HepG2 (cell line): ENCODE results near the gene FAAP20. TPM values are rescaled to one million over a fixed set of nuclear protein-coding genes. Genes with fewer than 3 reads are reported as not detected.

ENCODE experiments used
- ATAC-seq: fragments of 200-7000 bp; cut with Tn5 transposase; 3 replicates; pipeline ENCODE4 v1.9.1; 2020; ENCODE audit warnings: mild to moderate bottlenecking, moderate library complexity
- BruUV-seq: library from RNA; stranded (reverse); fragments of 400-500 nt; replicated peaks from 2 replicates; lab custom pipeline; 2021; lab: Mats Ljungman, UMichigan
- CTCF ChIA-PET: fragments of 300-600 bp; formaldehyde crosslinking; extraction: SDS; loops from one replicate; lab custom pipeline; 2021; ENCODE audit warnings: low total read pairs, inconsistent platforms, low intra/inter-chr PET ratio; lab: Yijun Ruan, JAX
- POLR2A ChIA-PET: fragments of 350-600 bp; sonication (Branson Sonifier 250); formaldehyde crosslinking; loops from one replicate; lab custom pipeline; 2020; ENCODE audit warnings: antibody characterized with exemption, inconsistent platforms; lab: Yijun Ruan, JAX
- DNase-seq: peaks from one replicate; pipeline ENCODE4 v3.0.0-alpha.2; 2015; ENCODE audit warnings: low spot score
- FAIRE-seq: peaks from 3 replicates; lab custom pipeline; 2011; peaks lifted over from hg19 to GRCh38; lab: Jason Lieb, UNC
- H2AFZ ChIP-seq: one replicate; pipeline ENCODE4 v1.6.1; 2011; ENCODE audit warnings: low read length, inconsistent platforms
- H3K27ac ChIP-seq: fragments of 300-600 bp; 3 replicates; pipeline ENCODE4 v1.8.0; 2011; ENCODE audit warnings: mixed run types, mild to moderate bottlenecking, mixed read lengths, low read length, inconsistent platforms; ENCODE audit not compliant: insufficient read depth; ENCODE audit errors: extremely low read length
- H3K27me3 ChIP-seq, 2 experiments: fragments of 200-600 bp in 1 of 2; 2 replicates in 1 of 2; 3 replicates in 1 of 2; pipeline versions ENCODE4 v1.6.0 to v1.8.0; 2011; ENCODE audit warnings: low read length in 2 of 2, mild to moderate bottlenecking in 2 of 2, moderate library complexity in 2 of 2, inconsistent platforms in 1 of 2; ENCODE audit not compliant: insufficient read depth in 2 of 2, control insufficient read depth in 1 of 2
- H3K36me3 ChIP-seq, 2 experiments: fragments of 200-600 bp in 1 of 2; replicated peaks in 1 of 2; 2 replicates in 1 of 2; 3 replicates in 1 of 2; pipeline versions ENCODE4 v1.5.1 to v1.8.0; 2011; ENCODE audit warnings: low read length in 2 of 2, inconsistent platforms in 1 of 2; ENCODE audit not compliant: insufficient read depth in 2 of 2, control insufficient read depth in 1 of 2
- H3K4me1 ChIP-seq: 2 replicates; pipeline ENCODE4 v1.5.1; 2012; ENCODE audit warnings: low read length, inconsistent platforms; ENCODE audit not compliant: insufficient read depth
- H3K4me2 ChIP-seq: 2 replicates; pipeline ENCODE4 v1.6.0; 2011; ENCODE audit warnings: low read depth, low read length, inconsistent platforms
- H3K4me3 ChIP-seq, 3 experiments: fragments of 200-600 bp in 1 of 3; sonication (generic), shearing (Covaris generic) in 1 of 3; replicated peaks in 1 of 3; 2 replicates each; pipeline ENCODE4 v1.5.1; 2011 to 2016; ENCODE audit warnings: low read length in 3 of 3, inconsistent platforms in 2 of 3, low read depth in 2 of 3, mild to moderate bottlenecking in 2 of 3, control low read depth in 1 of 3, mixed read lengths in 1 of 3; ENCODE audit not compliant: insufficient read depth in 1 of 3
- H3K79me2 ChIP-seq: one replicate; pipeline ENCODE4 v1.6.1; 2011; ENCODE audit warnings: low read length, inconsistent platforms; ENCODE audit not compliant: insufficient read depth
- H3K9ac ChIP-seq: 2 replicates; pipeline ENCODE4 v1.6.0; 2011; ENCODE audit warnings: mild to moderate bottlenecking, low read depth, low read length, inconsistent platforms; ENCODE audit not compliant: insufficient read depth
- H3K9me3 ChIP-seq: 2 replicates; pipeline ENCODE4 v1.5.1; 2012; ENCODE audit warnings: mild to moderate bottlenecking, low read length
- H4K20me1 ChIP-seq: 2 replicates; pipeline ENCODE4 v1.6.0; 2011; ENCODE audit warnings: inconsistent platforms, mild to moderate bottlenecking, low read length, moderate library complexity; ENCODE audit not compliant: insufficient read depth
- CEBPB ChIP-seq: IDR thresholded peaks from 2 replicates; pipeline ENCODE4 v1.6.1; 2011; ENCODE audit warnings: low read depth, low read length, improper control_type of control experiment, borderline replicate concordance
- DPF2 ChIP-seq: sonication (generic); formaldehyde crosslinking; IDR thresholded peaks from 2 replicates; pipeline ENCODE4 v1.4.0; 2020; ENCODE audit warnings: mild to moderate bottlenecking, low read depth, missing genetic modification reagents, borderline replicate concordance
- GFI1 ChIP-seq: sonication (generic); formaldehyde crosslinking; IDR thresholded peaks from 2 replicates; pipeline ENCODE4 v1.5.0; 2020; ENCODE audit warnings: missing genetic modification reagents, mild to moderate bottlenecking, borderline replicate concordance
- PHB2 ChIP-seq: fragments of 450-650 bp; IDR thresholded peaks from 2 replicates; pipeline ENCODE4 v1.6.1; 2018; ENCODE audit not compliant: partially characterized antibody
- RARA ChIP-seq: IDR thresholded peaks from 2 replicates; pipeline ENCODE4 v1.6.1; 2016; ENCODE audit warnings: missing genetic modification reagents, missing compliant biosample characterization
- RCOR2 ChIP-seq: IDR thresholded peaks from 2 replicates; pipeline ENCODE4 v1.6.1; 2016; ENCODE audit warnings: missing biosample characterization, missing genetic modification reagents
- SIN3B ChIP-seq: fragments of 150-350 bp; IDR thresholded peaks from 2 replicates; pipeline ENCODE4 v1.6.1; 2014; ENCODE audit warnings: low read length
- SNAPC2 ChIP-seq: sonication (generic); formaldehyde crosslinking; IDR thresholded peaks from 2 replicates; pipeline ENCODE4 v1.8.1; 2022; ENCODE audit warnings: mild to moderate bottlenecking, missing genetic modification reagents
- THAP8 ChIP-seq: sonication (generic); formaldehyde crosslinking; IDR thresholded peaks from 2 replicates; pipeline ENCODE4 v1.5.1; 2020; ENCODE audit warnings: missing genetic modification reagents, mild to moderate bottlenecking, borderline replicate concordance
- ZHX1 ChIP-seq: sonication (generic); formaldehyde crosslinking; IDR thresholded peaks from 2 replicates; pipeline ENCODE4 v1.8.1; 2022; ENCODE audit warnings: low read depth, mild to moderate bottlenecking, missing genetic modification reagents
- ZNF34 ChIP-seq: sonication (generic); formaldehyde crosslinking; IDR thresholded peaks from 2 replicates; pipeline ENCODE4 v1.4.0; 2020; ENCODE audit warnings: mild to moderate bottlenecking, missing genetic modification reagents, borderline replicate concordance
- ZNF451 ChIP-seq: sonication (generic); formaldehyde crosslinking; IDR thresholded peaks from 2 replicates; pipeline ENCODE4 v1.5.0; 2020; ENCODE audit warnings: mild to moderate bottlenecking, missing genetic modification reagents
- ZNF607 ChIP-seq: sonication (generic); formaldehyde crosslinking; IDR thresholded peaks from 2 replicates; pipeline ENCODE4 v1.5.1; 2020; ENCODE audit warnings: missing genetic modification reagents, mild to moderate bottlenecking, borderline replicate concordance
- ZNF792 ChIP-seq: IDR thresholded peaks from 2 replicates; pipeline ENCODE4 v1.6.1; 2016
- WGBS: methylation state at CpG from one replicate; pipeline ENCODE4 v1.1.6; 2017; ENCODE audit warnings: low lambda C conversion rate; 5-methylcytosine and 5-hydroxymethylcytosine counted together
- in situ Hi-C: cut with HindIII; loops from 2 replicates; pipeline ENCODE4 v1.10.0; 2017; ENCODE audit warnings: low pct_unique_long_range_greater_than_20kb; ENCODE audit not compliant: extremely low pct_ligation_motif_present
- intact Hi-C: fragments of 100-400 bp; cut with micrococcal nuclease; formaldehyde crosslinking; loops from one replicate; pipeline ENCODE4 v1.10.0; 2022; ENCODE audit not compliant: unreplicated experiment
- polyA plus RNA-seq, 8 experiments: library from polyadenylated mRNA; depleted of rRNA in 3 of 8; stranded (reverse) in 7 of 8; unstranded in 1 of 8; fragments of >200 nt; fragmentation: Illumina TruSeq in 4 of 8; extraction: Trizol in 4 of 8; gene quantifications; 2 replicates each; pipeline versions ENCODE4 v1.2.1 to v1.2.3, GENCODE V29; 2011 to 2016; ENCODE audit warnings: low read depth in 4 of 8, missing spikeins in 1 of 8, mixed read lengths in 1 of 8; ENCODE audit not compliant: insufficient read depth in 1 of 8
- total RNA-seq, 5 experiments: library from RNA; depleted of rRNA; stranded (reverse); fragments of >200 nt; fragmentation: Illumina TruSeq; extraction: Trizol; gene quantifications; 2 replicates each; pipeline ENCODE4 v1.2.3, GENCODE V29; 2016; ENCODE audit warnings: low read depth in 1 of 5
- TF ChIP-seq, protein P1 (sequence below): IDR thresholded peaks from 2 replicates; pipeline ENCODE4 v1.6.1; 2018; ENCODE audit warnings: missing genetic modification reagents, mild to moderate bottlenecking, missing compliant biosample characterization
- TF ChIP-seq, protein P2 (sequence below): sonication (generic); formaldehyde crosslinking; IDR thresholded peaks from 2 replicates; pipeline ENCODE4 v1.4.0; 2020; ENCODE audit warnings: missing genetic modification reagents
- TF ChIP-seq, protein P3 (sequence below): sonication (generic); formaldehyde crosslinking; IDR thresholded peaks from 2 replicates; pipeline ENCODE4 v1.5.1; 2020; ENCODE audit warnings: mild to moderate bottlenecking, missing genetic modification reagents, moderate library complexity

The FAAP20 gene
- total and polyA plus RNA-seq, 2 of the 13 experiments (the other 11 are each of a cell fraction or from before 2014, with no cell fraction given), result 9.6 to 10.8 TPM

DNA sequence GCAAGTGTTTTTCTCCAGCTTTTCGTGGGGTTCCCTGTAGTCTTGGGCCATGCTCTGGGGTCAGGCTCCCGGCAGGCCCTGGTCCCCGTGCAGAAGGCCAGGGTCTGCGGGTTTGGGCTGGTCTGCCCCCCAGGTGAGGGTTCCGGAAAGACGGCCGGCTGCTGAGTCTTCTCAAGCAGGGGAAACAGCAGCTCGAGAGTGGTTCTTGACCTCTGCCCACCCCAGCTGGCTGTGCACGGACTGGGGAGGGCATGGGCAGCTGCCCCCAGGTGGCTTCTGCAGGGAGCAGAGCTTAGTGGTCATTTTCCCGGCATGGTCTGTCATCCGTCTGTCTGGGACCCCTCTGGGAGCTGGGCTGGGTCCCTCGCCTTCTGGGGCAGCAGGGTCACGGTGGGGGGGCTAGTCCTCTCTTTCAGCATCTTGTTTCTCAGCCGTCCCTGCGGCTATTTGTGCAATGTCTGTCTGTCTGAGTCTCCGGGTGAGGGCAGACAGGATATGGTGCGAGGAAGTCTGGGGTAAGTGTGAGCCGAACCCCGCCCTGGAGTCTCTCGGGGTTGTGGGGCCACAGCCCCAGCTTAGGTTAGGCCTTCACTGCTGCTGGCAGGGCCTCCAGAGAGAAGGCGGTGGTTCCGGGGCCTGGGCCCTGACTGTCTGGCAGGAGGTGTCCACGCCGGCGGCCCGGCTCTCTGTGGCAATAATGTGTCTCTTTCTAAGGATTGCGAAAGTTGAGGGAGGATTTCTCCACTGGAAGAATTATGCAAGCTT is 39.6 kb upstream of the FAAP20 start:
- Histone ChIP-seq H3K9ac (peak overlapping the region; percentile 85), H4K20me1 (peaks cover 86% of the 10 kb centered on the region), H3K4me2 (peak overlapping the region; percentile 95), H2AFZ (no peak overlapping the region), H3K27ac (peak overlapping the region; percentile 81), H3K4me3 (peak overlapping the region; percentile 74 to 96 (median 95)), H3K27me3 (no peaks in the 10 kb centered on the region; a peak in 1 of 5 replicates), H3K36me3 (peaks cover 1 to 12% of the 10 kb centered on the region in 2 experiments; a peak in 1 of 5 replicates), H3K9me3 (no peaks in the 10 kb centered on the region), H3K79me2 (peaks cover 93% of the 10 kb centered on the region), H3K4me1 (peaks cover 69% of the 10 kb centered on the region)
- in situ Hi-C loops, result loop anchor here (5.0 kb wide), 1 partner anchor 37 kb away; no protein-coding TSS in a partner anchor
- ChIA-PET POLR2A (interaction anchor here (0.6 to 9.9 kb wide), 18 partner anchors 10 to 179 kb away, joined by 3 to 178 read pairs (median 6); partner anchors contain the start of genes FAAP20, MORN1, PEX10 and RER1), CTCF (no interaction called here)
- intact Hi-C loops, result loop anchor here (1.0 to 5.0 kb wide), 4 partner anchors 15 to 37 kb away; no protein-coding TSS in a partner anchor
- FAIRE-seq, result peak; percentile 85
- DNase-seq, result peak; percentile 93
- WGBS, result 0% methylated on average over 5 of the region's 27 CpGs
- BruUV-seq, result no TSS peak
- peak; percentile 61 for ATAC-seq
- TF ChIP-seq DPF2 (peak; percentile 86), SNAPC2 (no peak), PHB2 (no peak), THAP8 (CRISPR knock-in tag) (0 out of 2 replicates have a peak, but pooled peaks have one; percentile 41), CEBPB (peak; percentile 100), ZNF607 (CRISPR knock-in tag) (peak; percentile 41; the same call in 1 of the 2 replicates), ZNF792 (0 out of 2 replicates have a peak, but pooled peaks have one; percentile 57), RARA (CRISPR knock-in tag) (peak; percentile 93), SIN3B (no peak), GFI1 (CRISPR knock-in tag) (no peak), RCOR2 (CRISPR knock-in tag) (0 out of 2 replicates have a peak, but pooled peaks have one; percentile 51), ZNF34 (CRISPR knock-in tag) (no peak), ZNF451 (CRISPR knock-in tag) (no peak), ZHX1 (CRISPR knock-in tag) (no peak)
- TF ChIP-seq, protein P1, sequence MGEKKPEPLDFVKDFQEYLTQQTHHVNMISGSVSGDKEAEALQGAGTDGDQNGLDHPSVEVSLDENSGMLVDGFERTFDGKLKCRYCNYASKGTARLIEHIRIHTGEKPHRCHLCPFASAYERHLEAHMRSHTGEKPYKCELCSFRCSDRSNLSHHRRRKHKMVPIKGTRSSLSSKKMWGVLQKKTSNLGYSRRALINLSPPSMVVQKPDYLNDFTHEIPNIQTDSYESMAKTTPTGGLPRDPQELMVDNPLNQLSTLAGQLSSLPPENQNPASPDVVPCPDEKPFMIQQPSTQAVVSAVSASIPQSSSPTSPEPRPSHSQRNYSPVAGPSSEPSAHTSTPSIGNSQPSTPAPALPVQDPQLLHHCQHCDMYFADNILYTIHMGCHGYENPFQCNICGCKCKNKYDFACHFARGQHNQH (CRISPR knock-in tag), result peak; percentile 94
- TF ChIP-seq, protein P2, sequence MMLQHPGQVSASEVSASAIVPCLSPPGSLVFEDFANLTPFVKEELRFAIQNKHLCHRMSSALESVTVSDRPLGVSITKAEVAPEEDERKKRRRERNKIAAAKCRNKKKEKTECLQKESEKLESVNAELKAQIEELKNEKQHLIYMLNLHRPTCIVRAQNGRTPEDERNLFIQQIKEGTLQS (CRISPR knock-in tag), result peak; percentile 17; the same call in 1 of the 2 replicates
- TF ChIP-seq, protein P3, sequence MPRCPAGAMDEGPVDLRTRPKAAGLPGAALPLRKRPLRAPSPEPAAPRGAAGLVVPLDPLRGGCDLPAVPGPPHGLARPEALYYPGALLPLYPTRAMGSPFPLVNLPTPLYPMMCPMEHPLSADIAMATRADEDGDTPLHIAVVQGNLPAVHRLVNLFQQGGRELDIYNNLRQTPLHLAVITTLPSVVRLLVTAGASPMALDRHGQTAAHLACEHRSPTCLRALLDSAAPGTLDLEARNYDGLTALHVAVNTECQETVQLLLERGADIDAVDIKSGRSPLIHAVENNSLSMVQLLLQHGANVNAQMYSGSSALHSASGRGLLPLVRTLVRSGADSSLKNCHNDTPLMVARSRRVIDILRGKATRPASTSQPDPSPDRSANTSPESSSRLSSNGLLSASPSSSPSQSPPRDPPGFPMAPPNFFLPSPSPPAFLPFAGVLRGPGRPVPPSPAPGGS (CRISPR knock-in tag), result no peak
